SHP77 treated with DMSO at 0.1 percent for 48 hours (cell line): ENCODE data around the gene ARHGAP21.
"Not testable (repeated sequence)": the region's sequence is repeated elsewhere in the genome, so short reads cannot be mapped to it uniquely, and the experiment has no call there.

Experiments
- DNase-seq: peaks from one replicate; lab custom pipeline; 2025; lab: John Stamatoyannopoulos, UW

ARHGAP21 gene

DNA sequence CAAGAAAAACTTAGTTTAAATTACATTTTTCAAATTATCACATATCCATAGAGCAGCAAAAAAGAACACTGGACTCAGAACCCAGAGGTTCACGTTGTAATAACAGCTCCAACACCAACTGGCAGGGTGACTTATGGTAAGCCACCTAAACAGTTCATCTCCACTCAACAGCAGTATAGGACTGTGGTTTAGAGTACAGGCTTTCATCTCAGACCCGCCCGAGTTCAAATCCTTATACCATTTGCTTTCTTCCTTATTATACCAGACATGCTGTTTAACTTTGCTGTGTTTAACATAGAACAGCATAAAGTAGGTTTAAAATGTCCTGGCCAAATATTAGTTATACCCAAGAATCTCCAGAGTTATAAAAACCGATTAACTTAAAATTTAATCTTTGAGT, 97.9 kb downstream of the ARHGAP21 start:
- DNase-seq, result no peak

GRCh38 chr10:24623383-24623782, 100.3 kb downstream of the ARHGAP21 start:
- no peak for DNase-seq

DNA sequence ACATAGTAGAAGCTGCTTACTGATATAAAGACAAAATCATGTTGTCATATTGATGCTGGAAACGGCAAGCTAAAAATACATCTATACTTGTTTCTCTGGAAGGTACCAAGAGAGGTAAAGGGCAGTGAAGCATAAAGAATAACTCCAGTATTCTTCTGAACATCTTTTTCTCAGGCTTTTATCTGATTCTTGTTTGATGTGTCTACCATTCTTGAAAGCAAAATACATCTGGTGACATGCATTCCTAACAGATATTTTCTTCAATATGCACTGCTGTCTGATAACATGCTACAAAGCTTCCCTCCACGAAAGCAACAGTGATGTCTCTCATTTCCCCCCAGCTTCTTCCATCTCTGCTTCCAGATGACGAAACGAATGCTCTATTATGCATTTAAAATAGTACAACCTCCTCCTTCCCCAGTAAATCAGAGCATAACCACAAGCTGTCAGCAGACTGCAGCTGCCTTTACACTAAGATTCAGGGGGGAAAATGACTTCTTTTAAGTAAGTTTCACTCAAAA, 100.8 kb downstream of the ARHGAP21 start:
- DNase-seq, result no peak

DNA sequence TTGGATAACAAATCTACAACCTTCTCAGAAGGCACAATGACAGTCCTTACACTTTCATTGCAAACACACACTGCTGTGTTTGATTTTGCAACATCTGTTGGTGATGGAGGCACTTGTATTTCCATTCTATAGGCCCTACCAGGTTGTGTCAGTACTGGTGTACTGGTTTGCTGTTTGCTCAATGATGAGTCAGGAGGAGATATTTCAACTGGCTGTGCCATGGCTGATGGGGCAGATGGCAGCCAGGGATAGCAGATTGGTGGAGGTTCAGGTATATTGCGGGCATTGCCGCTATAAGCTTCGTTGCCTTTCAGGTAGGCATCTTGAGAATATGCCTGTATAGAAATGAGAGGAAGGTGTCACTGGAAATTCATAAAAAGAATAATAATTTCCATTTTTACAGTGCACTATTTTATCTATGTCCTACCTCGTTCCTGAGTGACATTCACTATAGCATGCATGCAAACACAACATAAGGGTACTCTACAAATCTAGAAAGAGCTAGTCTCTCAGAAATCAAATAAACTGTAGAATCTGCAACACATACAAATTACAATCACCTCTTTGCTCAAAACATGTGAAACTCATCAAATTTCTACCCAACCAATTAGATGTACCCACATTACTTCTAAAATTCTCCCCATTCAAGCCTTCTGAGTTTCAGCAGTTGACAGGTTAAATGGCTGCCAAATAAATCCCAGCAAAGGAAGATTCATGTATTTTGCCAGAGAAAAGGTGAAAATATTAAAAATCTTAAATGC, 102.5 kb downstream of the ARHGAP21 start:
- DNase-seq, result not testable (repeated sequence)

- not testable (repeated sequence) for DNase-seq
Measured at GRCh38 chr10:24619994-24620310, 103.7 kb downstream of the ARHGAP21 start.

- DNase-seq, result not testable (repeated sequence)
Measured at GRCh38 chr10:24619291-24619993, 104.2 kb downstream of the ARHGAP21 start.

- DNase-seq, result no peak
Measured at GRCh38 chr10:24618401-24618800, 105.3 kb downstream of the ARHGAP21 start.

- peak; percentile 4 for DNase-seq
Measured at GRCh38 chr10:24617771-24618396, 105.8 kb downstream of the ARHGAP21 start.

- DNase-seq, result no peak
Measured at GRCh38 chr10:24616536-24616935, 107.2 kb downstream of the ARHGAP21 start.

- no peak for DNase-seq
Measured at GRCh38 chr10:24606021-24606420, 117.7 kb downstream of the ARHGAP21 start.

- DNase-seq, result no peak
Measured at GRCh38 chr10:24605141-24605540, 118.5 kb downstream of the ARHGAP21 start.

DNA sequence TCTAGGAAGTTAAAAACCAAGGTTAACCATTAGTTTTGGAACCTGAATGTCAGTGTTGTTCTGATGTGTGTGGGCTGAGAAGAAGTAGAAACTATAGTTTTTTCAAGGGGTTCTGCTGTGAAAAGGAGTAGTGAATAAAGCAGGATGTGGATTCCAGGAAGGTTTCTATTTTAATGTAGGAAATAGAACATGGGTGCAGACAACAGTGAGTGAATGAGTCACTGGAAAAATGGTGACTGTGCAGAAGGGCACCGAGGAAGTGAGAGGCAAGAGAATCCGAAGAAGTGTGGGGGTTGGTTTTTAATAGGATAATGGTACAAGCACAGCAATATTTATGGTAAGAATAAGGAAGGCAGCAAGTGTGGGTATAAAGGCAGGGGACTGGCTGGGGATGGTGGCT, 120.4 kb downstream of the ARHGAP21 start:
- DNase-seq, result no peak

GRCh38 chr10:24597961-24598360, 125.7 kb downstream of the ARHGAP21 start:
- no peak for DNase-seq

- DNase-seq, result no peak
Measured at GRCh38 chr10:24597426-24597825, 126.3 kb downstream of the ARHGAP21 start.

DNA sequence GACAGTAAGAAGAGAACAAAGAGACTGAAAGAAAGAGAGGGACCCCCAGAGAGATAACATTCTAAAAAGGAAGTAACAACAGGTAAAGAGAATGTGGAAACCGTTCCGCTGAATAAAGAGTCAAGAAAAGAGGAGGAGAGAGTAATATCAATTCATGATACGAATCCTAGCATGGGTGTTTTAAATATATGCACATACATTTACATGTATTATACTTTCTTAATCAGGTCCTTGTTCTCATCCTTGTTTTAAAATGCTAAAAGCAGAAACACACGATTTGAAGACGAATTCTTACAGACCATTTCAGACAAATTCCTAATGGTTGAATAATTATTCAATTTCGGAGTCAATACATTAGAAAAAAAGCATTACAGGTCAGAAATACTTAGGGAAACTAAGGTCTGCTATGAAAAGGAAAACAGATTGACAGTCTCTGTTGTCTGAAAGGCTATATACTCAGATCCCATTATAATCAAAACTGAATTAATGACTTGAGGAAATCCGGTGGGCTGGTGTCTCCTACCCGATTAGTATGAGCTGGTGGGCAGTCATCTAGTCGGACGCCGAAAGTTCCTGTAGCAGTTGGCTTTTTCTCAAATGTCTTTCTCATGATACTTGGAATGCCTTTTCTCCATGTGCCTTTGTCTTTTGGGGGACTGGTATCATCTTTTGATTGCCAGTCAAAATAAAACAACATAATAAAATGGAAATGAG, 127.3 kb downstream of the ARHGAP21 start:
- DNase-seq, result no peak

DNA sequence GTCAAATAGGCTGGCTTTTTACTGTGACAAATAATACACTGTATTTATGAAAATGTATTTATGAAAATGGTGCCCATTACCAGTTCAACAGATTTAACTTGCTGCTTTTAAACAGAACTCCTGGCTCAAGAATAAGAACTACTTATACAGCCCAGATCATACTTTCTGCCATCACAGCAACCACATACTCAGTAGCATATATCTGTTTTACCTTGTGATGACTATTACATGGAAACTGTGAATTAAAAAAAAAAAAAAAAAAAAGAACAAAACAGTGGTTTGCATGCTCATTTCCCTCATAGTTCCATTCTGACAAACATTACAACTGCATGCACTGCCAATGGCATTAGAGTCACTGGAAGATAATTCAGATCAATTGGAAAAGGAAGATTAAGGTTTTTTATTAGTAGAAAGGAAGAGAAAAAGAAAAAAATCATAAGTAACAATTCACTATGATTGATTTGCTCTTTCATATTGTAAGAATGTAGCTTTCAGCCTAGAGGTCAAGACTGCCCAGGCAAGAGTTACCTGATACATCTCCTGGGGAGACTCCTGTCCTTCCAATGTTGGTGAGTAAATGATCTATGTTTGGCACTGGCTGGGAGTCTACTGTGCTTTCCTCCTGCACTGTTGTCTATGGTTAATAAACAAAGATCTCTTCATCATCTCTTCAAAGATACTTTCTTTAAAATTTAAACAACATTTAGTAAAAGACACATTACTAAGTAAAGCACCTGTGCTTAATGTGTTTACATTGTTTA, 132.8 kb downstream of the ARHGAP21 start:
- DNase-seq, result no peak

DNA sequence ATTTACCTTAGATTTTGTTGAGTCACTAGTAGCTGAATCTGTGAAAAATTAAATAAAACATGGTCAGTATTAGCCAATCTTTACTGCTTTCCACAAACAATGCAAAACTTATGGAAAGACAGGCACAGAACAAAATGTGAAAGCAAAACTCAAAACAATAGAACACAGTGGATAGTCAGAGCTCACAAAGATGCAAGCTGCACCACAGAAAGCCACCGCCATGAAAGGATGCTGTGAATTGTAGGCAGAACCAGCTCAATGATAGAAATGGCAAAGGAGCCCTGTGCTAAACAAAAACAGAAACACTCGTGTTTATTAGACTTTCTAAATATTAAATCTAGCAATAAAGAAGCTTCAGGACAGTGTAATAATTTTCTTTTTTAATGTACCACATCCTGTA, 134.4 kb downstream of the ARHGAP21 start:
- DNase-seq, result no peak

GRCh38 chr10:24579906-24580305, 143.8 kb downstream of the ARHGAP21 start:
- DNase-seq, result no peak

DNA sequence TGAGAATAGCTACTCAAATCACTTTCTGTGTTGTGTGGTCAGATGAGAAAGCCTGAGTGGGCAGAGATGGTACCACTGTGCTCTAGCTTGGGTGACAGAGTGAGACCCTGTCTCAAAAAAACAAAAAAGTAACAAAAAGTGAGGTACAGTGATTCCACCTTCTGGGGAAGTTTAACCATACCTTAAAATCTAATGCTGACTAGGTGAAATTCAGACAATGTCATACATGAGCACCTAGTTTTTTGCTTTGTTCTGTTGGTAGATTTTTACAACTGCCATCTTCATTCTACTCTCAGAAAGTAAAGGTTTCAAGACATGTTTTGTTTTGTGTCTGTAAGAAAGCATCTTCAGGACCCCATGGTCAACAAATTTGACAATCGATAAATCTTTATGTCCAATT, 144.2 kb downstream of the ARHGAP21 start:
- no peak for DNase-seq

- DNase-seq, result no peak
Measured at GRCh38 chr10:24575481-24576002, 148.1 kb downstream of the ARHGAP21 start.

DNA sequence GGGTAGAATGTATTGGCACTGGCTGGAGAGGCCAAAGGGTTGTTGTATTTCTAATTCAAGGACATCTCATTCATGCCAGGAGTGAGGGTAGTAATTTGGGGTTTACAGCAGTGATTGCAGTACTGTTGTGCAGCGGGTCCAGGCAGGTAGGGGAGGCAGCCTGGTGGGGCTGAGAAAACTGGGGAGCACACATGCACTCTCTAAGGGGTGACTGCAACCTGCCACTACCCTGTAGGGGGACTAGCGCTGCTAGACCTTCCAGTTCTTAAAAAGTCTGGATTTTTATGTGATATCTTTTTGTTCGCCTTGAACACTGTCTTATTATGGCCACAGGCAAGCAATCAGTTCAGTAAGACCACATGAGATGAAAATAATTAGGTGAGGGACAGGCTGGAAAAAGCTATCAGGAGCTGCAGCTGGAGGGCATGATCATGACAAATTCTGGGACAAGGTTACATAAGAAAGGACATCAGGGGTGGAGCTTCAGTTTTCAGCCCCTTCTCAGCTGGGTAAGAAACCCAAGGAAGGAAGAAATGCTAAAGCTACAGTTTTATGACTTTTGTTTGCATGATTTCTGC, 149.0 kb downstream of the ARHGAP21 start:
- no peak for DNase-seq
